ENCODE results near the gene FAAP24.
"Not testable (repeated sequence)": the region's sequence is repeated elsewhere in the genome, so short reads cannot be mapped to it uniquely, and the experiment has no call there.

FAAP24 gene

GRCh38 chr19:33000510-33000909 lies 28.5 kb downstream of the FAAP24 start:
- no peak for DNase-seq

GRCh38 chr19:33000910-33001309 lies 28.9 kb downstream of the FAAP24 start:
- DNase-seq, result no peak

- not testable (repeated sequence) for DNase-seq
These were observed 30.3 kb downstream of the FAAP24 start for GRCh38 chr19:33002126-33002865.

- DNase-seq, result not testable (repeated sequence)
These were observed 31.5 kb downstream of the FAAP24 start for GRCh38 chr19:33003424-33004024.

GRCh38 chr19:33005440-33005839 lies 33.4 kb downstream of the FAAP24 start:
- DNase-seq, result no peak

GRCh38 chr19:33008738-33009137 lies 36.7 kb downstream of the FAAP24 start:
- DNase-seq, result no peak

GRCh38 chr19:33010891-33011290 lies 38.8 kb downstream of the FAAP24 start:
- not testable (repeated sequence) for DNase-seq

- DNase-seq, result no peak
These were observed 50.6 kb downstream of the FAAP24 start for GRCh38 chr19:33022472-33023116.

- no peak for DNase-seq
These were observed 52.4 kb downstream of the FAAP24 start for GRCh38 chr19:33024398-33024797.

GRCh38 chr19:33025468-33026238 lies 53.6 kb downstream of the FAAP24 start:
- not testable (repeated sequence) for DNase-seq

- DNase-seq, result not testable (repeated sequence)
These were observed 54.6 kb downstream of the FAAP24 start for GRCh38 chr19:33026602-33027001.
